Ishikawa (cell line): ENCODE measurements around the gene ZNF853.

Source experiments
- CREB1 ChIP-seq: IDR thresholded peaks from 2 replicates; pipeline ENCODE4 v1.6.1; 2012; ENCODE audit warnings: low read depth
- REST ChIP-seq: IDR thresholded peaks from 2 replicates; pipeline ENCODE4 v1.6.1; 2012; ENCODE audit warnings: low read depth, mild to moderate bottlenecking
- TAF1 ChIP-seq: IDR thresholded peaks from 2 replicates; pipeline ENCODE4 v1.6.1; 2012; ENCODE audit warnings: low read depth, mild to moderate bottlenecking

- TF ChIP-seq TAF1 (no peak), REST (no peak), CREB1 (no peak)
Measured at GRCh38 chr7:6606866-6607583, 8.4 kb upstream of the ZNF853 start.
